Coronary artery (tissue), 2 donors: Measurements from ENCODE around the gene SPR.

Experiments
- DNase-seq: peaks from one replicate; pipeline ENCODE4 v3.0.0-alpha.2; 2017; ENCODE audit warnings: low spot score
- H3K27ac ChIP-seq, 2 donors: fragments of 200-600 bp; sonication (generic); one replicate each; pipeline ENCODE4 v1.5.1; 2016 to 2019
- H3K4me3 ChIP-seq: fragments of 200-600 bp; sonication (generic); 2 replicates; pipeline ENCODE4 v1.5.1; 2016; ENCODE audit warnings: mild to moderate bottlenecking, moderate library complexity
- TF ChIP-seq, protein P1 (sequence below): fragments of 200-600 bp; sonication (generic); IDR thresholded peaks from one replicate; pipeline ENCODE4 v1.5.1; 2019; ENCODE audit warnings: antibody characterized with exemption

SPR gene

GRCh38 chr2:72848436-72849137 is 38.6 kb upstream of the SPR start:
- no peak overlapping the region for H3K27ac ChIP-seq
- DNase-seq: no peak
- TF ChIP-seq, protein P1, sequence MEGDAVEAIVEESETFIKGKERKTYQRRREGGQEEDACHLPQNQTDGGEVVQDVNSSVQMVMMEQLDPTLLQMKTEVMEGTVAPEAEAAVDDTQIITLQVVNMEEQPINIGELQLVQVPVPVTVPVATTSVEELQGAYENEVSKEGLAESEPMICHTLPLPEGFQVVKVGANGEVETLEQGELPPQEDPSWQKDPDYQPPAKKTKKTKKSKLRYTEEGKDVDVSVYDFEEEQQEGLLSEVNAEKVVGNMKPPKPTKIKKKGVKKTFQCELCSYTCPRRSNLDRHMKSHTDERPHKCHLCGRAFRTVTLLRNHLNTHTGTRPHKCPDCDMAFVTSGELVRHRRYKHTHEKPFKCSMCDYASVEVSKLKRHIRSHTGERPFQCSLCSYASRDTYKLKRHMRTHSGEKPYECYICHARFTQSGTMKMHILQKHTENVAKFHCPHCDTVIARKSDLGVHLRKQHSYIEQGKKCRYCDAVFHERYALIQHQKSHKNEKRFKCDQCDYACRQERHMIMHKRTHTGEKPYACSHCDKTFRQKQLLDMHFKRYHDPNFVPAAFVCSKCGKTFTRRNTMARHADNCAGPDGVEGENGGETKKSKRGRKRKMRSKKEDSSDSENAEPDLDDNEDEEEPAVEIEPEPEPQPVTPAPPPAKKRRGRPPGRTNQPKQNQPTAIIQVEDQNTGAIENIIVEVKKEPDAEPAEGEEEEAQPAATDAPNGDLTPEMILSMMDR: no peak
- no peak overlapping the region for H3K4me3 ChIP-seq

DNA sequence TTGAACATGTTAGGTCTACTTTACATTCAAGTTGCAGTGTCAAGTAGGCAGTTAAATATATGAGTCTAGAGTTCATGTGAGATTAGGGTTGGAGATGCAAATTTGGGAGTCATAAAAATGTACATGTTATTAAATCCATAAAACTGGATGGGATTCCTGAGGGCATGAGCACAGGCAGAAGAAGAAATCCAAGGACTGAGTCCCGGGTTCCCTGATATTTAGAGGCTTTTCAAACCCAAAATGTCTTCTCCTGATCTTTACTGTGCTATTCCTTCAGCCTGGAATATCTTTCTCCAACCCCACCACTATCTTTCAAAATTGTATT is 38.1 kb upstream of the SPR start:
- TF ChIP-seq, protein P1: no peak
- Histone ChIP-seq H3K27ac (no peak overlapping the region), H3K4me3 (no peak overlapping the region)
- no peak for DNase-seq

GRCh38 chr2:72851333-72851732 is 35.9 kb upstream of the SPR start:
- H3K27ac ChIP-seq: no peak overlapping the region
- H3K4me3 ChIP-seq: no peak overlapping the region
- DNase-seq: no peak
- TF ChIP-seq, protein P1: no peak

- TF ChIP-seq, protein P1: peak; percentile 19
- no peak for DNase-seq
- Histone ChIP-seq H3K4me3 (no peak overlapping the region), H3K27ac (no peak overlapping the region)
Observed at GRCh38 chr2:72859831-72860262, 27.4 kb upstream of the SPR start.

- Histone ChIP-seq H3K27ac (no peak overlapping the region), H3K4me3 (peak overlapping the region; percentile 58)
- peak; percentile 88 for DNase-seq
- TF ChIP-seq, protein P1: peak; percentile 97
Observed at GRCh38 chr2:72862239-72862988, 24.8 kb upstream of the SPR start.

- DNase-seq: no peak
Observed at GRCh38 chr2:72863046-72863445, 24.2 kb upstream of the SPR start.

More at GRCh38 chr2:72863046-72863445, 24.2 kb upstream of the SPR start:
- Histone ChIP-seq H3K27ac (no peak overlapping the region), H3K4me3 (no peak overlapping the region)
- TF ChIP-seq, protein P1: no peak
